ENCODE measurements around the gene THBS1.

THBS1 gene

GRCh38 chr15:39631357-39631756, 50.5 kb downstream of the THBS1 start:
- TF ChIP-seq CTCF (IDR thresholded peaks at IDR 0.05; ENCODE audit: low read length) (no peak), EZH2 (IDR thresholded peaks at IDR 0.05; ENCODE audit: borderline replicate concordance, low read length) (no peak)
- Histone ChIP-seq H4K20me1 (ENCODE audit: insufficient read depth, low read length) (no peaks in the 10 kb centered on the region), H3K4me1 (ENCODE audit: insufficient read depth, low read length, severe bottlenecking) (no peaks in the 10 kb centered on the region), H3K36me3 (ENCODE audit: insufficient read depth, low read length) (no peaks in the 10 kb centered on the region), H3K27ac (ENCODE audit: low read depth, low read length, poor library complexity, severe bottlenecking) (no peak overlapping the region), H3K9me3 (ENCODE audit: low read length) (no peaks in the 10 kb centered on the region), H3K9ac (ENCODE audit: low read length) (no peak overlapping the region), H3K27me3 (ENCODE audit: insufficient read depth, low read length) (no peaks in the 10 kb centered on the region), H3K79me2 (ENCODE audit: insufficient read depth, low read length) (no peaks in the 10 kb centered on the region), H3K9me2 (ENCODE audit: low read depth, low read length) (no peaks in the 10 kb centered on the region), H3F3A (ENCODE audit: insufficient read depth, low read length) (no peaks in the 10 kb centered on the region), H2AFZ (ENCODE audit: low read length) (no peak overlapping the region), H3K4me3 (ENCODE audit: low read depth, low read length, poor library complexity, severe bottlenecking) (no peak overlapping the region), H3K4me2 (ENCODE audit: low read length) (no peak overlapping the region)

- H3F3A ChIP-seq (ENCODE audit: insufficient read depth, low read length): no peaks in the 10 kb centered on the region
- H3K27ac ChIP-seq (ENCODE audit: low read depth, low read length, poor library complexity, severe bottlenecking): no peak overlapping the region
- no peak overlapping the region for H2AFZ ChIP-seq (ENCODE audit: low read length)
- H3K4me1 ChIP-seq (ENCODE audit: insufficient read depth, low read length, severe bottlenecking): no peaks in the 10 kb centered on the region
- H3K36me3 ChIP-seq (ENCODE audit: insufficient read depth, low read length): no peaks in the 10 kb centered on the region
- H3K27me3 ChIP-seq (ENCODE audit: insufficient read depth, low read length): no peaks in the 10 kb centered on the region; the same call in 1 of the 2 replicates
- no peak for TF ChIP-seq EZH2 (IDR thresholded peaks at IDR 0.05; ENCODE audit: borderline replicate concordance, low read length)
- no peak for TF ChIP-seq CTCF (IDR thresholded peaks at IDR 0.05; ENCODE audit: low read length)
- no peaks in the 10 kb centered on the region for H4K20me1 ChIP-seq (ENCODE audit: insufficient read depth, low read length)
- H3K4me3 ChIP-seq (ENCODE audit: low read depth, low read length, poor library complexity, severe bottlenecking): no peak overlapping the region
- no peak overlapping the region for H3K9ac ChIP-seq (ENCODE audit: low read length)
- H3K9me3 ChIP-seq (ENCODE audit: low read length): no peaks in the 10 kb centered on the region
- H3K9me2 ChIP-seq (ENCODE audit: low read depth, low read length): no peaks in the 10 kb centered on the region
- H3K79me2 ChIP-seq (ENCODE audit: insufficient read depth, low read length): no peaks in the 10 kb centered on the region
- no peak overlapping the region for H3K4me2 ChIP-seq (ENCODE audit: low read length)
Measured at GRCh38 chr15:39638041-39638440, 57.2 kb downstream of the THBS1 start.

GRCh38 chr15:39639037-39639436, 58.2 kb downstream of the THBS1 start:
- no peaks in the 10 kb centered on the region for H3F3A ChIP-seq (ENCODE audit: insufficient read depth, low read length)
- no peaks in the 10 kb centered on the region for H3K36me3 ChIP-seq (ENCODE audit: insufficient read depth, low read length)
- no peaks in the 10 kb centered on the region for H3K79me2 ChIP-seq (ENCODE audit: insufficient read depth, low read length)
- no peak overlapping the region for H3K9ac ChIP-seq (ENCODE audit: low read length)
- TF ChIP-seq EZH2 (IDR thresholded peaks at IDR 0.05; ENCODE audit: borderline replicate concordance, low read length) (no peak), CTCF (IDR thresholded peaks at IDR 0.05; ENCODE audit: low read length) (no peak)
- H3K9me3 ChIP-seq (ENCODE audit: low read length): no peaks in the 10 kb centered on the region
- no peaks in the 10 kb centered on the region for H3K9me2 ChIP-seq (ENCODE audit: low read depth, low read length)
- no peak overlapping the region for H3K27ac ChIP-seq (ENCODE audit: low read depth, low read length, poor library complexity, severe bottlenecking)
- no peaks in the 10 kb centered on the region for H3K4me1 ChIP-seq (ENCODE audit: insufficient read depth, low read length, severe bottlenecking)
- no peak overlapping the region for H3K4me2 ChIP-seq (ENCODE audit: low read length)
- no peak overlapping the region for H2AFZ ChIP-seq (ENCODE audit: low read length)
- H3K27me3 ChIP-seq (ENCODE audit: insufficient read depth, low read length): no peaks in the 10 kb centered on the region; the same call in 1 of the 2 replicates
- H4K20me1 ChIP-seq (ENCODE audit: insufficient read depth, low read length): no peaks in the 10 kb centered on the region
- no peak overlapping the region for H3K4me3 ChIP-seq (ENCODE audit: low read depth, low read length, poor library complexity, severe bottlenecking)
